ENCODE measurements around the gene UBE2K.

DNA sequence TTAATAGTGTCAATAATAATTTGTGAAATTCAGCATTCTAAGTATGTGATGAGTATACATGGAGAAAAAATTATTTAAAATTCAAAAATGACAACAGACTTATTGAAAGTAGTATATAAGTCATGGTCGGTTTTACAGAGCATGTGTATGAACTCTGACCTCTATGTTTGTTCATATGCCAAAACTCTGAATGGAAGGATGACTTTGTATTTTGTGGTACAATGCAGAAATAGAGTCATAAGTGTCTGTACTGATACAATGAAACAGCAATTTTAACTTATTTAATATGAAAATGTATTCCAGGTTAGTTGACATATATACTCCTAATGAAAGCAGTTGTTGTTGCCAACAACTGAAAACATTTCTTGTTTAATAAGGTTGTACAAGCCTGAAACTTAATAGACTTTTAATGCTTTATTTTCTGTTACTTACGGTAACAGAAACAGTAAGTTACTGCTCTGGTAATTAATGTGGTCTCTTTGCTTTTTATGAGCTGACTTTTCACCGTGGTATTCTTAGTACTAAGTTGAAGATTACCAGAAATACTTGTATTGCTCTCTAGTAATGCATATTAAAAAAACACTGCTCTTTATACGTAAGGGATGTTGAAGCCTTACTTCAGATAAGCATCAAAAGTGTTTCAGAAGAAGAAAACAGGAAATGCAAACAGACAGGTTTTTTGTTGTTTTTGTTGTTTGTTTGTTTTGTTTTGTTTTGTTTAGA is 1.9 kb downstream of the UBE2K start:
- no peak for TF ChIP-seq POLR2A (IDR thresholded peaks at IDR 0.05)
- TF ChIP-seq, protein P1, sequence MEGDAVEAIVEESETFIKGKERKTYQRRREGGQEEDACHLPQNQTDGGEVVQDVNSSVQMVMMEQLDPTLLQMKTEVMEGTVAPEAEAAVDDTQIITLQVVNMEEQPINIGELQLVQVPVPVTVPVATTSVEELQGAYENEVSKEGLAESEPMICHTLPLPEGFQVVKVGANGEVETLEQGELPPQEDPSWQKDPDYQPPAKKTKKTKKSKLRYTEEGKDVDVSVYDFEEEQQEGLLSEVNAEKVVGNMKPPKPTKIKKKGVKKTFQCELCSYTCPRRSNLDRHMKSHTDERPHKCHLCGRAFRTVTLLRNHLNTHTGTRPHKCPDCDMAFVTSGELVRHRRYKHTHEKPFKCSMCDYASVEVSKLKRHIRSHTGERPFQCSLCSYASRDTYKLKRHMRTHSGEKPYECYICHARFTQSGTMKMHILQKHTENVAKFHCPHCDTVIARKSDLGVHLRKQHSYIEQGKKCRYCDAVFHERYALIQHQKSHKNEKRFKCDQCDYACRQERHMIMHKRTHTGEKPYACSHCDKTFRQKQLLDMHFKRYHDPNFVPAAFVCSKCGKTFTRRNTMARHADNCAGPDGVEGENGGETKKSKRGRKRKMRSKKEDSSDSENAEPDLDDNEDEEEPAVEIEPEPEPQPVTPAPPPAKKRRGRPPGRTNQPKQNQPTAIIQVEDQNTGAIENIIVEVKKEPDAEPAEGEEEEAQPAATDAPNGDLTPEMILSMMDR (IDR thresholded peaks at IDR 0.05) = no peak
